ENCODE measurements around the gene KLHL18. TPM values are rescaled to one million over a fixed set of nuclear protein-coding genes. Genes with fewer than 3 reads are reported as not detected.

Gene KLHL18
- polyA plus RNA-seq, 3 donors: 43.4 to 63.3 (median 45.3) TPM

DNA sequence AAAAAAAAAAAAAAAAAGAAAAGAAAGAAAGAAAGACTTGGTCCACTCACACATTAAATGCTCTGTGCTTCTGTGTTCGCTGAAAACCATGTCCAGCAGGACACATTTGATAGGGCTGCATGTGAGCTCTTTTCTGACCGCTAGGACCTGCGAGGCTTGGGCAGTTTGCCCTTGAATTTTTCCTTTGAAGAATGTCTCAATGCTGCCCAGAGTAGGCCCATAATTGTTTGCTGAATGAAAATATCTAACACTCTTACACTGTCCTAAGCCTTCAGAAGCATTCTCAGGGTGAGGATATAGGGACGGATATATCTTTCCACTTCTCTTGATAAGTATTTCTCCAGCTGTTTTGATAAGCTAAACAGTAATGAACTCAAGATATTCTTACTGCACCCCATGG, 6.2 kb upstream of the KLHL18 start:
- DNase-seq: no peak
- no peak for TF ChIP-seq CTCF (IDR thresholded peaks at IDR 0.05)
- H4K20me1 ChIP-seq (ENCODE audit: insufficient read depth, low read length): no peaks in the 10 kb centered on the region
- H3K4me1 Mint-ChIP-seq: peaks cover 5% of the 10 kb centered on the region
- H3K4me3 ChIP-seq (replicated peaks in 1 of 3; ENCODE audit: low read depth in 2 of 3, low read length in 3 of 3): no peak overlapping the region
- no peaks in the 10 kb centered on the region for H3K9me3 Mint-ChIP-seq
- H3K36me3 ChIP-seq (replicated peaks in 1 of 2; ENCODE audit: control insufficient read depth in 1 of 2, insufficient read depth in 2 of 2, low read length in 2 of 2): peaks cover 0 to 12% of the 10 kb centered on the region in 2 donors
- no peak overlapping the region for H3K4me2 ChIP-seq (replicated peaks; ENCODE audit: extremely low read depth, low read length, poor library complexity, severe bottlenecking)
- peaks cover 8 to 15% of the 10 kb centered on the region in 2 donors for H3K36me3 Mint-ChIP-seq
- H3K27ac Mint-ChIP-seq: no peak overlapping the region
- no peak overlapping the region for H3K9ac ChIP-seq (ENCODE audit: insufficient read depth, low read length, poor library complexity, severe bottlenecking)
- peaks cover 10% of the 10 kb centered on the region for H3K79me2 ChIP-seq (ENCODE audit: insufficient read depth, low read length)
- H3K27ac ChIP-seq (ENCODE audit: low read depth in 1 of 2, low read length in 2 of 2): no peak overlapping the region
- H3K9me3 ChIP-seq (replicated peaks in 1 of 2; ENCODE audit: control insufficient read depth in 1 of 2, insufficient read depth in 1 of 2, low read length in 2 of 2): no peaks in the 10 kb centered on the region
- peaks cover 0 to 1% (median 0%) of the 10 kb centered on the region in 3 donors for H3K27me3 Mint-ChIP-seq (ENCODE audit: low read depth in 3 of 3)
- H3K27me3 ChIP-seq (ENCODE audit: control insufficient read depth in 2 of 2, insufficient read depth in 2 of 2, low read length in 2 of 2): no peaks in the 10 kb centered on the region
- H3K4me1 ChIP-seq (ENCODE audit: control insufficient read depth in 1 of 2, insufficient read depth in 2 of 2, low read length in 2 of 2): peaks cover 3 to 6% of the 10 kb centered on the region in 2 donors
- intact Hi-C loops (cut with micrococcal nuclease): no loop called here
- no peak overlapping the region for H3K4me3 Mint-ChIP-seq
- H2AFZ ChIP-seq (ENCODE audit: insufficient read depth, low read depth, low read length, poor library complexity, severe bottlenecking): no peak overlapping the region
- WGBS (ENCODE audit: insufficient coverage): no CpG with 5 or more reads among the region's 4 CpGs

GRCh38 chr3:47280519-47280918, 2.2 kb upstream of the KLHL18 start:
- no peaks in the 10 kb centered on the region for H3K27me3 ChIP-seq (ENCODE audit: control insufficient read depth in 2 of 2, insufficient read depth in 2 of 2, low read length in 2 of 2)
- no peaks in the 10 kb centered on the region for H3K9me3 ChIP-seq (replicated peaks in 1 of 2; ENCODE audit: control insufficient read depth in 1 of 2, insufficient read depth in 1 of 2, low read length in 2 of 2)
- Mint-ChIP-seq H3K36me3 (peaks cover 3 to 4% of the 10 kb centered on the region in 2 donors), H3K27ac (peak overlapping the region in 1 of 7 donors; percentile 40), H3K4me3 (no peak overlapping the region), H3K27me3 (ENCODE audit: low read depth in 3 of 3) (peaks cover 0 to 2% (median 1%) of the 10 kb centered on the region in 3 donors), H3K9me3 (no peaks in the 10 kb centered on the region), H3K4me1 (peaks cover 32% of the 10 kb centered on the region)
- no peak overlapping the region for H3K4me2 ChIP-seq (replicated peaks; ENCODE audit: extremely low read depth, low read length, poor library complexity, severe bottlenecking)
- intact Hi-C loops (cut with micrococcal nuclease): loop anchor here (5.0 to 10.0 kb wide), 4 partner anchors 42 to 1164 kb away; partner anchors contain the start of genes SETD2 (in 2 of the 2), ATRIP (in 1 of the 2), CCDC51 (in 1 of the 2) and PTPN23 (in 1 of the 2)
- no peak overlapping the region for H2AFZ ChIP-seq (ENCODE audit: insufficient read depth, low read depth, low read length, poor library complexity, severe bottlenecking)
- peaks cover 6% of the 10 kb centered on the region for H4K20me1 ChIP-seq (ENCODE audit: insufficient read depth, low read length)
- H3K79me2 ChIP-seq (ENCODE audit: insufficient read depth, low read length): peaks cover 36% of the 10 kb centered on the region
- TF ChIP-seq CTCF (IDR thresholded peaks at IDR 0.05): no peak
- no peak overlapping the region for H3K27ac ChIP-seq (ENCODE audit: low read depth in 1 of 2, low read length in 2 of 2)
- H3K4me3 ChIP-seq (replicated peaks in 1 of 3; ENCODE audit: low read depth in 2 of 3, low read length in 3 of 3): no peak overlapping the region
- peaks cover 0 to 5% of the 10 kb centered on the region in 2 donors for H3K36me3 ChIP-seq (replicated peaks in 1 of 2; ENCODE audit: control insufficient read depth in 1 of 2, insufficient read depth in 2 of 2, low read length in 2 of 2)
- H3K4me1 ChIP-seq (ENCODE audit: control insufficient read depth in 1 of 2, insufficient read depth in 2 of 2, low read length in 2 of 2): peaks cover 30 to 35% of the 10 kb centered on the region in 2 donors
- DNase-seq: no peak
- no peak overlapping the region for H3K9ac ChIP-seq (ENCODE audit: insufficient read depth, low read length, poor library complexity, severe bottlenecking)
- WGBS (ENCODE audit: insufficient coverage): 98% methylated on average over 5 of the region's 5 CpGs
